Immature natural killer cell (primary cell): ENCODE measurements around the gene PRXL2B. TPM values are rescaled to one million over a fixed set of nuclear protein-coding genes. Genes with fewer than 3 reads are reported as not detected.
"Not testable (repeated sequence)": the region's sequence is repeated elsewhere in the genome, so short reads cannot be mapped to it uniquely, and the experiment has no call there.

Source experiments
- DNase-seq, 3 donors: peaks; one replicate each; pipeline ENCODE4 v3.0.0; 2022; ENCODE audit warnings: mixed read lengths in 1 of 3
- H3K27ac Mint-ChIP-seq, 6 donors: one replicate each; pipeline ENCODE4 v1.8.0; 2020; ENCODE audit warnings: mixed read lengths in 6 of 6, mild to moderate bottlenecking in 5 of 6, inconsistent platforms in 4 of 6, moderate library complexity in 3 of 6
- H3K27me3 Mint-ChIP-seq, 3 donors: one replicate each; pipeline ENCODE4 v1.8.0; 2020 to 2021; ENCODE audit warnings: low read depth in 3 of 3, mild to moderate bottlenecking in 3 of 3, mixed read lengths in 3 of 3, moderate library complexity in 3 of 3, inconsistent platforms in 1 of 3
- H3K36me3 Mint-ChIP-seq, 3 donors: one replicate each; pipeline ENCODE4 v1.8.0; 2020; ENCODE audit warnings: mixed read lengths in 3 of 3, inconsistent platforms in 2 of 3, mild to moderate bottlenecking in 2 of 3
- H3K4me1 Mint-ChIP-seq, 2 donors: one replicate each; pipeline ENCODE4 v1.8.0; 2020; ENCODE audit warnings: inconsistent platforms in 2 of 2, mild to moderate bottlenecking in 2 of 2, mixed read lengths in 2 of 2, moderate library complexity in 1 of 2
- H3K4me3 Mint-ChIP-seq, 5 donors: one replicate each; pipeline ENCODE4 v1.8.0; 2020; ENCODE audit warnings: mild to moderate bottlenecking in 5 of 5, mixed read lengths in 5 of 5, inconsistent platforms in 3 of 5, moderate library complexity in 3 of 5
- H3K9me3 Mint-ChIP-seq, 6 donors: one replicate each; pipeline ENCODE4 v1.8.0; 2020; ENCODE audit warnings: mild to moderate bottlenecking in 6 of 6, mixed read lengths in 6 of 6, inconsistent platforms in 4 of 6, moderate library complexity in 3 of 6
- polyA plus RNA-seq, 3 donors: library from polyadenylated mRNA; unstranded; fragments of 300-500 nt; fragmentation: Illumina TruSeq; gene quantifications; one replicate each; pipeline ENCODE4 v1.2.3, GENCODE V29; 2021

Gene PRXL2B
- polyA plus RNA-seq, 3 donors from 2014 or later, result 10.0 to 17.1 (median 13.6) TPM

DNA sequence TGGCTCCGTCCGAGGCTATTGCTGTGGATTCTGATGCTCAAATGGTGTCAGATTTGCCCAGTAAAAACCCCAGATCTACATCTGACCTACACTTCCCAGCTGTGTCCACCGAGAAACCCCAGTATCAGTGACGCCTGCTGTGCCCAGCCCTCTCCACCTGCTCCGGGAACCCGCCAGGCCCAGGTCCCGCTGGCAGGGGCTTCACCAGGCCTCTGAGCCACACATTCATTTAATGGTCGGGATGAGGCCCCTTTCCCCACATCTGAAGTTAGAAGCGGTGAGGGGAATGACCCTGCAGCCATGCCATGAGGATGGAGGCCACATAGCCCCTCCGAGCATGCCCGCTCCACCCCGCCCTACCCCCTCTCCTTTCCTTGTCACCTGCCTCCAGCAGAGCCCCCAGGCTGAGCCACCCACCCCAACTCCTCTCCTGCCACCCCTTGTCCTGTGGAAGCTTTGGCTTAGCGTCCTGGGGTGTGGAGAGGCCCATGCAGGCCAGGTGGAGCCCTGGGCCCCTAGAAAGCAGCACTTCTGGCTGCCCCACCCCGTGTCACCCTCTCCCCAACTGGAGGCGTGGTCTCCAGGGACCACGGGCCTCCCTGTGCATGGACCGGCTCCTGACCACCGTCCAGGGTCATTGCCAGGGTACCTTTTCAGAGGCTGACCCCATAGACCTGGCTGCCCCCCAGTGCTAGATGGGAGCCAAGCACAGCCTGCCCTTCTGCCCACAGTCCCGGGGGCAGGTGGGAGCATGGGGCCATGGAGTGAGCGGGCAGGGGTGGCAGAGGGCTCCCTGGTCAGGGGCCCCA, 22.4 kb upstream of the PRXL2B start:
- DNase-seq, result no peak
- Mint-ChIP-seq H3K4me1 (peaks cover 0 to 2% of the 10 kb centered on the region in 2 donors), H3K9me3 (no peaks in the 10 kb centered on the region), H3K27me3 (no peaks in the 10 kb centered on the region), H3K4me3 (no peak overlapping the region), H3K27ac (peak overlapping the region in 1 of 6 donors; percentile 28), H3K36me3 (no peaks in the 10 kb centered on the region)

DNA sequence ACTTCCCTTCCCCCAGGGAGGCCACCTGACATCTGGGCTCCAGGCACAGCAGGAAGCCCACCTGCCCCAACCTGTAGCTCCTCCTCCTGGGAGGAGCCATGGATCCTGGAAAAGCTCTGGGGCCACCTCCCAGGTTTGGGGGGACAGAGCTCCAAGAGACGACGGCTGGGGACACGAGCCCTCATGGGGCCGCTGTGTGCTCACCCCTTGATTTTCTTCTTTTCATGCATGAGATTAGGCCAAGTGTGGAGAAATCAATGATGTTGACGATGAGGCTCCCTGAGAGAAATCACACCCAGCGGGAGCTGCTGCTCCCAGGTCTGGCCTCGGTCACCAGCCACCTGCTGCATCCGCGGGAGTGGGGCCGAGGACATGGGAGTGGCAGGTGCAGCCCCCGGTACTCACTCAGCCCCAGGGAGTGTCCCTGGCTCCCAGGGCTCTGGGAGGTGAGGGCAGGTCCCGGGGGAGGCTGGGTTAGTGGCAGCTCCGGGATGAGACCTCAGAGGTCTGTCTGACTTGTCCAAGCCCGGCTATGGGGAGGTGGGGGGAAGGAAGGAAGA, 21.7 kb upstream of the PRXL2B start:
- Mint-ChIP-seq H3K27me3 (no peaks in the 10 kb centered on the region), H3K4me3 (no peak overlapping the region), H3K9me3 (no peaks in the 10 kb centered on the region)

DNA sequence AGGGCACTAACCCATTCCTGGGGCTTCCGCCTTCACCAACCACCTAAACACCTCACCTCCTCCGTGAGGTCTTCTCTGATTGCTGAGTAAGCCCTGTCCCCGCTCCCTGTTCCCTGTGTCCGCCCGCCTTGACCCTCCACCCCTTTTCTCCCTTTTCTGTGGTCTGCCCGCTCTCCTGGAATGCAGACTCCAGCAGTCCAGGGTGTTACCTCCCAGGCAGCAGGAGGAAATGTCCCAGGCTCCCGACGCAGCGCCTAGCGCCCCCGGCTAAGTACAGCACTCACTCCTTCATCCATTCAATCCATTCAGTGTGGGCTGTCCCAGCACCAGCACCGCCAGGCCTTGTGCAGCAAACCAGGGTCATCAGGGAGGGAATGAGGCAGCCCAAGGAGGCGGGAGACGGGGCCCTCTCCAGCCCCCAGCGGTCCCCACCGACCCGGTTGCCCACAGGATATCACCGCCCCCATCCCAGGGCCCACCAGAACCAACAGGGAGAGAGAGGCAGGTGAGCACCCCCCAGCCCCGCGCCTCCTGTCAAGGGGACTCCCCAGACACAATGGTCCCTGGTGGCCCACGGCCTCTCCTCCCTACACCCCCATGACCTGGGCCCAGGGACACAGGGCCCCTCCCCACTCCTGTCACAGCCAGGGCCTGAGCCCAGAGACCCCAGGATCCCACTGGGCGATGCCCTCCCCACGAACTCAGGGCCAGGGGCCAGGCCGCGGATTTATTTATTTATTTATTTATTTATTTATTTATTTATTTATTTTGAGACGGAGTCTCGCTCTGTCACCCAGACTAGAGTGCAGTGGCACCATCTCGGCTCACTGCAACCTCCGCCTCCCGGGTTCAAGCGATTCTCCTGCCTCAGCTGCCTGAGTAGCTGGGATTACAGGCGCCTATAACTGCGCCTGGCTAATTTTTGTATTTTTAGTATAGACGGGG, 20.2 kb upstream of the PRXL2B start:
- H3K4me3 Mint-ChIP-seq, result no peak overlapping the region
- no peaks in the 10 kb centered on the region for H3K9me3 Mint-ChIP-seq
- H3K27ac Mint-ChIP-seq, result no peak overlapping the region
- H3K27me3 Mint-ChIP-seq, result no peaks in the 10 kb centered on the region
- no peaks in the 10 kb centered on the region for H3K4me1 Mint-ChIP-seq
- no peak for DNase-seq
- no peaks in the 10 kb centered on the region for H3K36me3 Mint-ChIP-seq

More for the DNA sequence above, 21.7 kb upstream of the PRXL2B start:
- Mint-ChIP-seq H3K27ac (no peak overlapping the region), H3K4me1 (peaks cover 0 to 2% of the 10 kb centered on the region in 2 donors), H3K36me3 (no peaks in the 10 kb centered on the region)
- DNase-seq, result no peak

DNA sequence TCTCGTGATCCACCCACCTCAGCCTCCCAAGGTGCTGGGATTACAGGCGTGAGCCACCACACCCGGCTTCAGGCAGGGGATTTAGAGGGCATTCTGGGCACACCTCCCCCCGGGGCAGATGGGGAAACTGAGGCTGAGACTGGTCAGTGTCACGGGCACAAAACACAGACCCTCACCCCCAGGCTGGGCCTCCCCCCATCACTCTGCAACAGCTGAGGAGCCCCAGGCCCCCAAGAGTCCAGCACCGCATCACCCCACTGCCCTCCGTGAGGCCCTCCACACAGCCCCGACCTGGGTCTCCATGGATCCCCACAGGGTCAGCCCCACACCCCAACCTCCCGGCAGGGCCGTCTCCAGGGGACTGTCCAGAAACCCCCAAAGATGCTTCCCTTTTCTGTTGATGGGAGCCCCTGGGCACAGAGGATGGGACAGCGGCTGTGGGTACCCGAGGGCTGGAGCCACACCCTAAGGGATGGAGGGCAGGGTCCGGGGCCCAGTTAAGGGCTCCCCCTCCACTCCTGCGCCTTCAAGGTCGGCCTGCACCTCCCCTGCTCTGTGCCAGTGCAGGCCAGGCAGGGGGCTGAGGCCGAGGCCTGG, 19.4 kb upstream of the PRXL2B start:
- no peak overlapping the region for H3K4me3 Mint-ChIP-seq
- no peaks in the 10 kb centered on the region for H3K36me3 Mint-ChIP-seq

DNA sequence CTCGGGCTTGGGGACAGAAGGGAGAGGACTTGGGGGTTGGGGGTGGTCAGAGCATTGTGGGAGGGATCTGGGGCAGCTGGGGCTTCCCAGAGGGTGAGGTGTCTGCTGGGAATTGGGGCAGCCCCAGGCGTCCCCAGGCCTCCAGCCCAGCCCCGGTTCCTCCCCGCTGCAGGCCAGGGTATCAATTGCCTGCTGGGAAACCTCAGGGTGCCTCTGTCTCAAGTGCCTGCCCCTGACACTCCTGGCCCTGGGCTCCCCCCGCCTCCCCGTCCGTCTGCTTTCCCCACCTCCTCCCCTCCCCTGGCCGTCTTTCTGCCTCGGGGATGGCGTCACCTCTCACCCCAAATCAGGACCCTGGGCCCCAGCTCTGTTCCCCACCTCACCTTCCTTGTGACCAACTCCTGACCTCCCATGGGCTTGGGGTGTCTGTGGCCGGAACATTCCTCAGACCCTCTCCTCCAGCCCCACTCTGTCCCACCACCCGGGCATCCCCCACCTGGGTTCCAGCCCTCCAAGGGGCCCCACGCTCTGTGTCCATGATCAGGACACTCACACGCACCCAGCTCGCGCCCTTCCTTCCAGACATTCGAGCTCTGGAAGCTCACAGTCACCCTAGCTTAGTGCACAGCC, 18.3 kb upstream of the PRXL2B start:
- DNase-seq, H3K9me3 Mint-ChIP-seq, H3K4me3 Mint-ChIP-seq, H3K36me3 Mint-ChIP-seq, H3K27me3 Mint-ChIP-seq, H3K27ac Mint-ChIP-seq, H3K4me1 Mint-ChIP-seq: not testable (repeated sequence)

More for the DNA sequence above, 19.4 kb upstream of the PRXL2B start:
- no peaks in the 10 kb centered on the region for H3K27me3 Mint-ChIP-seq
- no peaks in the 10 kb centered on the region for H3K4me1 Mint-ChIP-seq
- H3K27ac Mint-ChIP-seq, result no peak overlapping the region
- H3K9me3 Mint-ChIP-seq, result no peaks in the 10 kb centered on the region
- DNase-seq, result no peak

DNA sequence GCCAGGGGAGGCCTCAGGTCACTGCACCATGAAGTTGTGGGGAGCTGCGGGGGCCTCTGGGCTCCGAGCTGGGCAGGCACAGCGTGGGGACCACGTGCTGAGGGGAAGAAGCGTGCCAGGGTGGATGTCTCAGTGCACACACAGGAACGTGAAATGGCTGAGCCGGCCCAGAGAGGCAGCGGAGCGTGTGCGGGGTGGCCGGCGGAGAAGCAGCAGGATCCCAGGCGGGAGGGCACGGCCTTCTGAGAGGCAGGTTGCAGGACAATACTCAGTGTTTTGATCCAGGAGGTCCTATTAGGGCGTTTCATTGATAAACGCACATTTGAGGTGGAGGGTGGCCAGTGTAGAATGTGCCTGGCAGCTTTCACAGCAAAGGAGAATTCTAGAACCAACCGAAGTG, 17.5 kb upstream of the PRXL2B start:
- no peak overlapping the region for H3K4me3 Mint-ChIP-seq
- no peak overlapping the region for H3K27ac Mint-ChIP-seq
- H3K4me1 Mint-ChIP-seq, result no peaks in the 10 kb centered on the region
- DNase-seq, result no peak
- peaks cover 0 to 3% (median 0%) of the 10 kb centered on the region in 3 donors for H3K36me3 Mint-ChIP-seq
- H3K9me3 Mint-ChIP-seq, result peaks cover 0 to 8% (median 0%) of the 10 kb centered on the region in 6 donors
- H3K27me3 Mint-ChIP-seq, result peaks cover 0 to 2% (median 0%) of the 10 kb centered on the region in 3 donors

DNA sequence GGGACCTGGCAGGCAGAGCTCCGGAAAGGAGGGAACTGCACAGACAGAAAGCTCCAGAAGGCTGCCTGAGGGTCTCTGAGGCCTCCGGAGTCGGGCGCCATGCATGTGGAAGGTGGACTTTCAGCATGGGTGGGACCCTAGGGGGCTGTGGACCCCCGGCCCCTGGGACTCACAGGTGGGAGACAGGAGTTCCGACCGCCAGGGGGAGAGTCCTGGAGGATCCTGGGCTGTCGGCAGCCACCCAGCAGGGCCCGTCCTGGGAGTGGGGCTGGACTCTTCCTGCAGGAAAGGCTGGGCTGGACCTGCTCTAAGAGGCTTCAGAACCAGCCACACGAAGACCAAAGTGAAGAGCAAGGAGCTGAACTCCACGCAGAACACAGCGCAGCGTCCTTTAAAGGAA, 16.9 kb upstream of the PRXL2B start:
- not testable (repeated sequence) for H3K27me3 Mint-ChIP-seq, H3K36me3 Mint-ChIP-seq, H3K4me3 Mint-ChIP-seq, DNase-seq, H3K4me1 Mint-ChIP-seq, H3K9me3 Mint-ChIP-seq
- peak overlapping the region in 1 of 6 donors; percentile 73 for H3K27ac Mint-ChIP-seq

DNA sequence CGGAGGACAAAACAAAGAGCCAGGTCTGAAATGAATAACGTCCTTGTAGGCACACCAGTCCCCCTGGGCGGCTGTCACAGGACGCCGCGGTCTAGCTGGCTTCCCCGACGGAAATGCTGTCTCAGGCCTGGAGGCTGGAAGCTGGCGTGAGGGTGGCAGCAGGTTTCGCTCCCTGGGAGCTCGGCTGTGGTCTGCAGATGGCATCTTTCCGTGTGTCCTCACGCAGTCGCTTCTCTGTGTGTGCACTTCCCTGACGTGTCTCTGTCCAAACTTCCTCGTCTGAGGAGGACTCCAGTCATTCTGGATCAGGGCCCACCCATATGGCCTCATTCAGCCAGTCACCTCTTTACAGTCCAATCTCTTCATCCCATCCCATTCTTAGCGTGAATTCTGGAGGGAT, 16.2 kb upstream of the PRXL2B start:
- no peak overlapping the region for H3K4me3 Mint-ChIP-seq
- peaks cover 0 to 3% (median 0%) of the 10 kb centered on the region in 3 donors for H3K36me3 Mint-ChIP-seq
- peak overlapping the region in 1 of 6 donors; percentile 73 for H3K27ac Mint-ChIP-seq
- no peaks in the 10 kb centered on the region for H3K4me1 Mint-ChIP-seq
- H3K27me3 Mint-ChIP-seq, result peaks cover 0 to 2% (median 0%) of the 10 kb centered on the region in 3 donors
- no peak for DNase-seq
- peaks cover 0 to 8% (median 0%) of the 10 kb centered on the region in 6 donors for H3K9me3 Mint-ChIP-seq

GRCh38 chr1:2571348-2571747, 15.2 kb upstream of the PRXL2B start:
- H3K4me1 Mint-ChIP-seq, result no peaks in the 10 kb centered on the region
- H3K27me3 Mint-ChIP-seq, result peaks cover 0 to 2% (median 0%) of the 10 kb centered on the region in 3 donors
- H3K9me3 Mint-ChIP-seq, result peaks cover 0 to 8% (median 0%) of the 10 kb centered on the region in 6 donors
- DNase-seq, result no peak
- H3K4me3 Mint-ChIP-seq, result no peak overlapping the region
- peaks cover 0 to 3% (median 0%) of the 10 kb centered on the region in 3 donors for H3K36me3 Mint-ChIP-seq
- H3K27ac Mint-ChIP-seq, result no peak overlapping the region

DNA sequence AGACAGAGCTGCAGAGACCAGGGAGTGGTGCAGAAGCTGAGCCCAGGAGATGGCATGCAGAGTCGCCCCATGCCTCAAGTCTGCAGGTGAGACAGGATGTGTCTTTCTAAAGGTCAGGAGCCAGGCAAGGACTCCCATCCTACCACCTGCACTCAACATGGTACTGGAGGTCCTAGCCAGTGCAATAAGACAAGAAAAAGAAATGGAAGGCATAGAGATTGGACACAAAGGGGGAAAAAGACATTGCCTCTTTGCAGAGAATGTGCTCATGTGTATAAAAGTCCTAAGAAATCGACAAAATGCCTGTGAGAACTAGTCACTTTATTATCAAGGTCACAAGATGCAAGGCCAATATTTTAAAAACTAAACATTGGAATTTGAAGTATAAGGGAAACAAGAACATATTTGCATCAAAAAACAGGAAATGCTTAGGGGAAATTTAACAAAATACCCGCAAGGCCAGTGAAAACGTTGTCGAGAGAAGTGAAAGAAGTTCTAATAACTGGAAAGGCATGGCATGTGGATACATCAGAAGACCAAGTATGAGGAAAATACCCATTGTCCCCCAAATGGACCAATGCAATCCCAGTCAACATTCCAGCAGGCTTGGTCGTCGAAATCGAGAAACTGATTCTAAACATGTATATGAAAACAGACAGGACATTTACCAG, 13.2 kb upstream of the PRXL2B start:
- no peak overlapping the region for H3K4me3 Mint-ChIP-seq
- peaks cover 0 to 8% (median 0%) of the 10 kb centered on the region in 6 donors for H3K9me3 Mint-ChIP-seq
- no peak overlapping the region for H3K27ac Mint-ChIP-seq

GRCh38 chr1:2574350-2574749, 12.2 kb upstream of the PRXL2B start:
- Mint-ChIP-seq H3K4me3 (no peak overlapping the region), H3K27ac (peak overlapping the region in 1 of 6 donors; percentile 40), H3K36me3 (peaks cover 0 to 7% (median 0%) of the 10 kb centered on the region in 3 donors), H3K27me3 (peaks cover 1 to 8% (median 2%) of the 10 kb centered on the region in 3 donors), H3K4me1 (peaks cover 14 to 18% of the 10 kb centered on the region in 2 donors), H3K9me3 (peaks cover 0 to 8% (median 0%) of the 10 kb centered on the region in 6 donors)
- DNase-seq, result no peak

More for the DNA sequence above, 13.2 kb upstream of the PRXL2B start:
- no peak for DNase-seq
- Mint-ChIP-seq H3K4me1 (peaks cover 6 to 10% of the 10 kb centered on the region in 2 donors), H3K36me3 (peaks cover 0 to 3% (median 0%) of the 10 kb centered on the region in 3 donors), H3K27me3 (peaks cover 0 to 2% (median 1%) of the 10 kb centered on the region in 3 donors)

DNA sequence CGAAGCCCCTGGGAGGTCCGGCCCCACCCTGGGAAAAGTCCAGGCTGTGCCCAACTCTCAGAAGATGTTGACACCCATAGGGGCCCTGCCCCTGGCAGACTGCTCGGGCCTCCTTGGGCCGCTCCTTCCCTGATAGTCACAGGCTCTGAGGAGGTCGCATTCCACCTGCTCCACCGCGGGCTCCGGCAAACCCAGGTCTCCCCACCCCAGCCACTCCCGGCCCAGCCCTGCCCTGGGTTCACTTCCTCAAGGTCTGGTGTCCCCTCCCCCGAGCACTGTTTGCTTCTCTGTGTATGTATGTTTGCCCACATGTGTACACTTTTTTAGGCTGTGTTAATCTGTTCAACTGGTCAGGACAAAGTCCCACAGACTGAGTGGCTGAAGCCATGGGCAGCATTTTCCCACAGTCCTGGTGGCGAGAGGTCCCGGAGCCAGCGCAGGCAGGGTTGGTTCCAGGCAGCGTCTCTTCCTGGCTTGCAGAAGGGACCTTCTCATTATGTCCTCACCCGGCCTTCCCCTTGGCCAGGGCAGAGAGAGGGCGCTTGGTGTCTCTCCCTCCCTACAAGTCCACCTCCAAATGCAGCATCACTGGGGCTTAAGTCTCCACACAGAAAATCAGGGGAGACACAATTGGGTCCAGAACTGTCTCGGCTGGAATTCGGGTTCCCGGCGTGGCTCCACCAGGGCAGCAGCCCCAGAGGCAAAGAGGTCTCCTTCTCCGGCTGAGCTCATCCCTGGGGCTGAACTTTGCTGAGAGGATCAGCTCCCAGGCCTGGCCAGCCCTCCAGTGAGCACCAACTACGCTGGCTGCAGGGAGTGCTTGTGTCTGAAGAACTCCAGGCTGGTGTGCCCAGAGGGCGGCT, 10.5 kb upstream of the PRXL2B start:
- Mint-ChIP-seq H3K27me3 (peaks cover 2 to 12% (median 4%) of the 10 kb centered on the region in 3 donors), H3K4me1 (peaks cover 14 to 19% of the 10 kb centered on the region in 2 donors), H3K4me3 (no peak overlapping the region), H3K36me3 (peaks cover 0 to 7% (median 4%) of the 10 kb centered on the region in 3 donors), H3K27ac (peak overlapping the region in 4 of 6 donors; percentile 45 to 67 (median 58)), H3K9me3 (peaks cover 0 to 8% (median 0%) of the 10 kb centered on the region in 6 donors)
- no peak for DNase-seq
